Parathyroid adenoma (tissue), 2 donors: ENCODE measurements around the gene GALNT18.

ENCODE experiments used
- H2AFZ ChIP-seq: fragments of 300-600 bp; sonication (generic); one replicate; pipeline ENCODE4 v1.7.0; 2017; ENCODE audit warnings: antibody characterized with exemption, mild to moderate bottlenecking
- H3K27ac ChIP-seq: fragments of 300-600 bp; sonication (generic); one replicate; pipeline ENCODE4 v1.7.0; 2017
- H3K27me3 ChIP-seq: fragments of 300-600 bp; sonication (generic); one replicate; pipeline ENCODE4 v1.7.0; 2017; ENCODE audit warnings: low read length; ENCODE audit not compliant: control insufficient read depth, insufficient read depth
- H3K36me3 ChIP-seq: fragments of 300-600 bp; sonication (generic); one replicate; pipeline ENCODE4 v1.7.0; 2017; ENCODE audit warnings: low read length; ENCODE audit not compliant: control insufficient read depth, insufficient read depth
- H3K4me1 ChIP-seq: fragments of 300-600 bp; sonication (generic); one replicate; pipeline ENCODE4 v1.7.0; 2017; ENCODE audit warnings: control low read depth
- H3K4me2 ChIP-seq: fragments of 300-600 bp; sonication (generic); one replicate; pipeline ENCODE4 v1.7.0; 2017; ENCODE audit warnings: low read length
- H3K4me3 ChIP-seq: fragments of 300-600 bp; sonication (generic); one replicate; pipeline ENCODE4 v1.7.0; 2017; ENCODE audit warnings: low read depth, low read length
- H3K79me2 ChIP-seq: fragments of 300-600 bp; sonication (generic); one replicate; pipeline ENCODE4 v1.7.0; 2017; ENCODE audit warnings: control low read depth
- H3K9ac ChIP-seq: fragments of 300-600 bp; sonication (generic); one replicate; pipeline ENCODE4 v1.7.0; 2017; ENCODE audit warnings: mild to moderate bottlenecking
- H3K9me3 ChIP-seq: fragments of 300-600 bp; sonication (generic); one replicate; pipeline ENCODE4 v1.7.0; 2017; ENCODE audit warnings: low read length; ENCODE audit not compliant: control insufficient read depth
- TF ChIP-seq, protein P1 (sequence below): fragments of 300-600 bp; sonication (generic); IDR thresholded peaks from one replicate; pipeline ENCODE4 v1.7.0; 2017; ENCODE audit warnings: antibody characterized with exemption, mild to moderate bottlenecking
- donor health status: primary hyperparathyroidism.

GALNT18 gene

DNA sequence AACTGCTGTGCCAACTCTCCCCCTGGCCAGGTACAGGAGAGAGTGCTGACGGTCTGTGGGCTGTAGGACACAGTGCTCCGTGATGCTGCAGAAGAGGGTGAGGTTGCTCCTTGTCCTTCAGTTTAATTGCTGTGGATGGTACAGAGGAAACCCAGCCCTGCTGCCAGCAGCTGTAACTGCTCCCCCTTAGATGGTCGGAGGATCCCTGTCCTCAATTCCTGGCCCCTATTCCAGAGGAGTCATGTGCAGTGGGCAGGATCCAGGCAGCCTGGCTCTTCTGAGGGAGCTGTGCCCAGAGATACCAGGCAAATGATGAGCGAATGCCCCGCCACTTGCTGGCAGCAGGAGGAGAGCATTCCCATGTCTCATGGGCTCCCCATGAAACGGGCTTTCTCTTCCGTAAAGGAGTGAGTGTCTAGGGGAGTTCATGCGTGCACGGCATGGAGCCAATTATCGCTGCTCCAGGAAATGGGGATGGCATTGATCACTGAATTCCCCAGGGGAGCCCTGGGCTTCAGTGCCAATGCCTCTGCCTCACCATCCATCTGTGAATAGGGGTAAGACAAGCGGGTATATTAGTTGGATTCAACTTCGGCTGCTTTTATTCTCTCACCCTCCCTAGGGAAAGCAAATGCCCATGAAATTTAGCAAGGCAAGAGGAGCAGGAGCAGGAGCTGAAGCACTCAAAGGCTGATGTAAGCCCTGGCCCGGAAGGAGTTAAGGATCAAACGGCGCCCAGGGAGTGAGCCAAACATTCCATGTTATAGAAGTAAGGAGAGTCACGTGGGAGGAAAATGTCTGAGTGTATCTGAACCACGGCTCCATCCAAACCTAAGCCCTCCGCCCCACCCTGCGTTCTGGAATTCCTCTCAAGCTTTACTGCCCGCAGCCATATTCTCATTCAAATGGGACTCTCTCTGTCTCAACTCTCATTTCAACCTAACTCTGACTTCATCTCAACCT lies 217.8 kb downstream of the GALNT18 start:
- no peak overlapping the region for H3K4me3 ChIP-seq
- TF ChIP-seq, protein P1, sequence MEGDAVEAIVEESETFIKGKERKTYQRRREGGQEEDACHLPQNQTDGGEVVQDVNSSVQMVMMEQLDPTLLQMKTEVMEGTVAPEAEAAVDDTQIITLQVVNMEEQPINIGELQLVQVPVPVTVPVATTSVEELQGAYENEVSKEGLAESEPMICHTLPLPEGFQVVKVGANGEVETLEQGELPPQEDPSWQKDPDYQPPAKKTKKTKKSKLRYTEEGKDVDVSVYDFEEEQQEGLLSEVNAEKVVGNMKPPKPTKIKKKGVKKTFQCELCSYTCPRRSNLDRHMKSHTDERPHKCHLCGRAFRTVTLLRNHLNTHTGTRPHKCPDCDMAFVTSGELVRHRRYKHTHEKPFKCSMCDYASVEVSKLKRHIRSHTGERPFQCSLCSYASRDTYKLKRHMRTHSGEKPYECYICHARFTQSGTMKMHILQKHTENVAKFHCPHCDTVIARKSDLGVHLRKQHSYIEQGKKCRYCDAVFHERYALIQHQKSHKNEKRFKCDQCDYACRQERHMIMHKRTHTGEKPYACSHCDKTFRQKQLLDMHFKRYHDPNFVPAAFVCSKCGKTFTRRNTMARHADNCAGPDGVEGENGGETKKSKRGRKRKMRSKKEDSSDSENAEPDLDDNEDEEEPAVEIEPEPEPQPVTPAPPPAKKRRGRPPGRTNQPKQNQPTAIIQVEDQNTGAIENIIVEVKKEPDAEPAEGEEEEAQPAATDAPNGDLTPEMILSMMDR = no peak
- H3K27ac ChIP-seq = no peak overlapping the region

DNA sequence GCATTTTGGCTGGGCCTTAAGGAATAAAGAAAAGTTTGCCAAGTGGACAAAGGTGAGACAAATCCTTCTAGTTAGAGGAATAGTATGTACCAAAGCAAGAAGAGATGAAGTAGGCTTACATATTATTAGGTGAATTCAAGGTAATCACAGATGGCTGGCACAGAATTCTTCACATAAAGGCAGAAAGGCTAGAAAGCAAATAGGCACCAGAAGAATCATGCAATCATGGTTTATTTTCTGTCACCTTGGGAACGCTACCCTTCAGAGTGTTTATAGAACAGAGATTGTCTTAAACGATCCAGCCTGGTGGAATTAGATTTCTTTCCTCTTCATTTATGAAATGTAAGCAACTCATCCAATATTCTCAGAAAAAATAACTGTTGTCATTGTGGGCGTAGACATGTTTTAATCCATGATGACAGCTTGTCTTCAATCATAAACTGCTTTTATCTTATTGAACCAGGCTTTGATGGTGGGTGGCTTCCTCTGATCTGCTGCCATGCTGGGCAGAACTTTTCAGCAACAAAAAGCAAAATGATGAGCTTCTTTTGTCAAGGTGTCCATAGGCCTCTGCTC lies 219.8 kb downstream of the GALNT18 start:
- TF ChIP-seq, protein P1 = no peak
- H3K4me1 ChIP-seq = peaks cover 13% of the 10 kb centered on the region
- H3K4me2 ChIP-seq = no peak overlapping the region
- no peaks in the 10 kb centered on the region for H3K27me3 ChIP-seq
- no peaks in the 10 kb centered on the region for H3K9me3 ChIP-seq
- H3K9ac ChIP-seq = no peak overlapping the region
- no peak overlapping the region for H2AFZ ChIP-seq
- H3K79me2 ChIP-seq = peaks cover 3% of the 10 kb centered on the region
- no peak overlapping the region for H3K27ac ChIP-seq
- no peak overlapping the region for H3K4me3 ChIP-seq
- no peaks in the 10 kb centered on the region for H3K36me3 ChIP-seq

More for the DNA sequence above, 217.8 kb downstream of the GALNT18 start:
- no peaks in the 10 kb centered on the region for H3K9me3 ChIP-seq
- no peak overlapping the region for H3K4me2 ChIP-seq
- no peaks in the 10 kb centered on the region for H3K27me3 ChIP-seq
- H3K4me1 ChIP-seq = peaks cover 21% of the 10 kb centered on the region
- no peak overlapping the region for H2AFZ ChIP-seq
- peaks cover 3% of the 10 kb centered on the region for H3K79me2 ChIP-seq
- no peaks in the 10 kb centered on the region for H3K36me3 ChIP-seq
- H3K9ac ChIP-seq = no peak overlapping the region

DNA sequence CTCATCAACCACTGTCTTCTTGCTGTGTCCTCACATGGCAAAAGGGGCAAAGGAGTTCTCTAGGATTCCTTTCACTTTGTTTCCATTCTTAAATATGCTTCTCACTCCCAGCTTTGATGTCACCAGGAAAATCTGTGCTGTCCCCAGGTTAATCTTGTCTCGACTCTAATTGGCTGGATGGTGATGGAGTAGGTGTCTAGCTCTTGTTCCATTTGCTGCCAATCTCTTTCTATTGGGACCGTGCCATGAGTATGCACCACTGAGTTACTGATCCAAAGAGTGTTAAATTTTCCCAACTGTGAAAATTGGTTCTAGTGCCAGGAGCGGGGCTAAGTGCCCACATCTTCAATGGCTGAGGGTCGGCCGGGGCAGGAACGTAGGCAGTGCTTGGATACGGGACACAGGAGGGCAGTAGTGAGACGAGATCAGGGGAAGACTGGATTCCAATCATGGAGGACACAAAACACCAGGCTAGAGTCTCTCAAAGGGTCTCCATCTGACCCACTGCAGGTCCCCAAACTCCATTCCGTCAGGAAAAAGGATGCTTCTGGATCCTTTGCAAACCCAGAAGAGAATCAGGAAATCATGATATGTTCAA lies 221.1 kb downstream of the GALNT18 start:
- TF ChIP-seq, protein P1 = no peak
- peaks cover 3% of the 10 kb centered on the region for H3K79me2 ChIP-seq
- no peak overlapping the region for H3K4me3 ChIP-seq
- peaks cover 3% of the 10 kb centered on the region for H3K4me1 ChIP-seq
- no peaks in the 10 kb centered on the region for H3K27me3 ChIP-seq
- H3K9me3 ChIP-seq = no peaks in the 10 kb centered on the region
- H3K9ac ChIP-seq = no peak overlapping the region
- no peaks in the 10 kb centered on the region for H3K36me3 ChIP-seq
- H3K4me2 ChIP-seq = no peak overlapping the region
- H3K27ac ChIP-seq = no peak overlapping the region
- H2AFZ ChIP-seq = no peak overlapping the region

DNA sequence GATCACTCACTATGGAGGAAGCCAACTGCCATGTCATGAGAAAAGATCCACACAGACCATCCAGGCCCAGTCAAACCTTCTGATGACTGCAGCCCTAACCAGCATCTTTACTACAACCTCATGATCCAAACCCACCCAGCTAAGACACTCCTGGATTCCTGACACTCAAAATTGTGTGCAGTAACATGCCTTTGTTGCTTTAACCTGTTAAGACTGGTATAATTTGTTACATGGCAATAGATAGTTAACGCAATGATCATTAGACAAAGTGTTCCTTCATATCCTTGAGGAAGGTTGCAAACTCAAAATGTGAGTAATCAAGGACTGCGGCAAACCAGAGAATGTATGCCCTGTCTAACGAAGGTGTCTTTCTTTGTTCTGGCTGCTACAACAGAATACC lies 221.7 kb downstream of the GALNT18 start:
- no peaks in the 10 kb centered on the region for H3K4me1 ChIP-seq
- H2AFZ ChIP-seq = no peak overlapping the region

More for the DNA sequence above, 221.7 kb downstream of the GALNT18 start:
- no peak overlapping the region for H3K4me2 ChIP-seq
- TF ChIP-seq, protein P1 = no peak
- H3K9me3 ChIP-seq = no peaks in the 10 kb centered on the region
- H3K27me3 ChIP-seq = no peaks in the 10 kb centered on the region
- H3K9ac ChIP-seq = no peak overlapping the region
- no peaks in the 10 kb centered on the region for H3K36me3 ChIP-seq
- no peak overlapping the region for H3K27ac ChIP-seq
- H3K79me2 ChIP-seq = peaks cover 3% of the 10 kb centered on the region
- no peak overlapping the region for H3K4me3 ChIP-seq
